A549 (cell line): ENCODE data around the gene KRT14. TPM values are rescaled to one million over a fixed set of nuclear protein-coding genes. Genes with fewer than 3 reads are reported as not detected.
"Not testable (repeated sequence)": the region's sequence is repeated elsewhere in the genome, so short reads cannot be mapped to it uniquely, and the experiment has no call there.

Experiments
- ATAC-seq, 2 experiments: fragments of 200-7000 bp in 1 of 2; fragments of >200 bp in 1 of 2; cut with Nextera tagmentation in 1 of 2; cut with Tn5 transposase in 1 of 2; 3 replicates each; pipeline versions ENCODE4 v1.8.0 to v1.9.1; 2018 to 2020; ENCODE audit warnings: mild to moderate bottlenecking in 1 of 2, moderate library complexity in 1 of 2
- CTCF ChIA-PET: fragments of 300-600 bp; sonication (Branson Sonifier 250); formaldehyde crosslinking; extraction: SDS; loops from one replicate; lab custom pipeline; 2021; ENCODE audit warnings: antibody characterized with exemption, inconsistent platforms; lab: Yijun Ruan, JAX
- POLR2A ChIA-PET: fragments of 350-600 bp; formaldehyde crosslinking; extraction: SDS; loops from one replicate; lab custom pipeline; 2021; ENCODE audit warnings: antibody characterized with exemption, inconsistent platforms; lab: Yijun Ruan, JAX
- DNase-seq, 2 experiments: peaks; one replicate each; pipeline versions ENCODE4 v3.0.0 to v3.0.0-alpha.2; 2011 to 2016; ENCODE audit warnings: low read depth in 1 of 2, low spot score in 1 of 2
- FAIRE-seq: peaks from 2 replicates; lab custom pipeline; 2011; peaks lifted over from hg19 to GRCh38; lab: Jason Lieb, UNC
- H3K27ac ChIP-seq, 2 experiments: fragments of >200 bp; sonication (Bioruptor Twin); formaldehyde crosslinking; 3 replicates each; pipeline ENCODE4 v1.5.1; 2016 to 2017
- H3K4me1 ChIP-seq: fragments of >200 bp; sonication (Bioruptor Twin); formaldehyde crosslinking; 3 replicates; pipeline ENCODE4 v1.6.1; 2016
- H3K4me2 ChIP-seq: fragments of >200 bp; sonication (Bioruptor Twin); formaldehyde crosslinking; 3 replicates; pipeline ENCODE4 v1.6.1; 2016
- H3K4me3 ChIP-seq: fragments of >200 bp; sonication (Bioruptor Twin); formaldehyde crosslinking; 3 replicates; pipeline ENCODE4 v1.5.1; 2016
- H3K9me3 ChIP-seq: fragments of >200 bp; sonication (Bioruptor Twin); formaldehyde crosslinking; 3 replicates; pipeline ENCODE4 v1.6.1; 2016
- CTCF ChIP-seq: fragments of >200 bp; sonication (Bioruptor Twin); formaldehyde crosslinking; IDR thresholded peaks from 3 replicates; pipeline ENCODE4 v1.5.1; 2016
- ELK1 ChIP-seq: fragments of 150-350 bp; IDR thresholded peaks from 2 replicates; pipeline ENCODE4 v1.6.1; 2014; ENCODE audit warnings: low read depth, mild to moderate bottlenecking, low read length
- EP300 ChIP-seq, 2 experiments: fragments of >200 bp; sonication (Bioruptor Twin); formaldehyde crosslinking; IDR thresholded peaks; 2 replicates in 1 of 2; 3 replicates in 1 of 2; pipeline ENCODE4 v1.6.1; 2016 to 2017
- GATA3 ChIP-seq: IDR thresholded peaks from 2 replicates; pipeline ENCODE4 v1.6.1; 2012; ENCODE audit warnings: borderline replicate concordance
- HMGXB4 ChIP-seq: fragments of 250-450 bp; sonication (Bioruptor Pico); IDR thresholded peaks from 2 replicates; pipeline ENCODE4 v1.5.0; 2021; ENCODE audit warnings: mild to moderate bottlenecking, moderate library complexity, borderline replicate concordance
- HOXB5 ChIP-seq: fragments of 250-450 bp; sonication (Bioruptor Pico); IDR thresholded peaks from 2 replicates; pipeline ENCODE4 v1.5.0; 2020; ENCODE audit warnings: mild to moderate bottlenecking, moderate library complexity
- JUNB ChIP-seq: fragments of >200 bp; sonication (Bioruptor Twin); formaldehyde crosslinking; IDR thresholded peaks from 2 replicates; pipeline ENCODE4 v1.6.1; 2016
- KDM5A ChIP-seq: fragments of 200-600 bp; sonication (generic); IDR thresholded peaks from 2 replicates; pipeline ENCODE4 v1.6.1; 2016; ENCODE audit warnings: antibody characterized with exemption, mild to moderate bottlenecking
- MAX ChIP-seq: IDR thresholded peaks from 2 replicates; pipeline ENCODE4 v1.6.1; 2012
- MYC ChIP-seq: IDR thresholded peaks from 2 replicates; pipeline ENCODE4 v1.6.1; 2012; ENCODE audit warnings: mild to moderate bottlenecking, inconsistent platforms, low read length, improper control_type of control experiment, borderline replicate concordance
- NFE2L2 ChIP-seq: fragments of 150-350 bp; conservative IDR thresholded peaks from 2 replicates; pipeline ENCODE4 v1.6.1; 2014; ENCODE audit warnings: low read length
- NR3C1 ChIP-seq: fragments of >200 bp; sonication (Bioruptor Twin); formaldehyde crosslinking; IDR thresholded peaks from 3 replicates; pipeline ENCODE4 v1.6.1; 2017
- PHF8 ChIP-seq: fragments of 200-600 bp; sonication (generic); IDR thresholded peaks from 2 replicates; pipeline ENCODE4 v1.6.1; 2016; ENCODE audit warnings: low read depth, mild to moderate bottlenecking, antibody characterized with exemption, moderate library complexity, borderline replicate concordance
- WGBS: methylation state at CpG from one replicate; pipeline ENCODE4 v1.1.6; 2017; ENCODE audit errors: missing lambda C conversion rate; 5-methylcytosine and 5-hydroxymethylcytosine counted together
- polyA plus RNA-seq, 4 experiments: library from polyadenylated mRNA; depleted of rRNA in 3 of 4; stranded (reverse); fragments of >200 nt; fragmentation: RNase III in 1 of 4; extraction: RNeasy Plus Mini Kit Qiagen cat#74134 plus additional on column Dnase treatment in 1 of 4; gene quantifications; 2 replicates in 3 of 4; 3 replicates in 1 of 4; pipeline ENCODE4 v1.2.3, GENCODE V29; 2011 to 2017

Gene KRT14
- polyA plus RNA-seq, 2 of the 4 experiments (the other 2 are of a cell fraction): 0.04 to 0.10 TPM

GRCh38 chr17:41588126-41588810, 1.6 kb upstream of the KRT14 start:
- WGBS: 34% methylated on average over 4 of the region's 8 CpGs
- ChIA-PET CTCF (interaction anchor here (0.7 to 1.5 kb wide), 7 partner anchors 9 to 785 kb away, joined by 3 to 6 read pairs (median 3); no protein-coding TSS in a partner anchor), POLR2A (no interaction called here)
- H3K4me3 ChIP-seq: no peak overlapping the region
- FAIRE-seq (no peak), ATAC-seq (no peak), DNase-seq (no peak)
- TF ChIP-seq NR3C1: no peak
- no peak for TF ChIP-seq MAX
- no peak overlapping the region for H3K27ac ChIP-seq
- no peak overlapping the region for H3K4me2 ChIP-seq
- no peaks in the 10 kb centered on the region for H3K9me3 ChIP-seq
- H3K4me1 ChIP-seq: no peaks in the 10 kb centered on the region

- ATAC-seq (peak in 1 of 2 experiments; percentile 18; a peak in 1 of 6 replicates), FAIRE-seq (no peak), DNase-seq (no peak)
- no peak overlapping the region for H3K27ac ChIP-seq
- ChIA-PET POLR2A (no interaction called here), CTCF (interaction anchor here (7.2 to 7.4 kb wide), 2 partner anchors 36 to 63 kb away, joined by 49 to 54 read pairs; no protein-coding TSS in a partner anchor)
- H3K4me2 ChIP-seq: no peak overlapping the region
- H3K4me3 ChIP-seq: no peak overlapping the region
- no peaks in the 10 kb centered on the region for H3K9me3 ChIP-seq
- H3K4me1 ChIP-seq: no peaks in the 10 kb centered on the region
- TF ChIP-seq EP300 (IDR thresholded peaks at IDR 0.05): no peak
- TF ChIP-seq HMGXB4 (CRISPR knock-in tag): no peak
- TF ChIP-seq MYC: no peak
- no peak for TF ChIP-seq JUNB
- no peak for TF ChIP-seq KDM5A
- TF ChIP-seq CTCF: no peak
- no peak for TF ChIP-seq HOXB5 (CRISPR knock-in tag)
- no peak for TF ChIP-seq NFE2L2
- no peak for TF ChIP-seq PHF8
- TF ChIP-seq ELK1: no peak
- no peak for TF ChIP-seq GATA3
- WGBS: 53% methylated on average over 3 of the region's 5 CpGs
Measured at GRCh38 chr17:41585301-41586056, 1.2 kb downstream of the KRT14 start.

- H3K4me1 ChIP-seq, POLR2A ChIA-PET, ATAC-seq, H3K4me3 ChIP-seq, H3K27ac ChIP-seq, FAIRE-seq, H3K9me3 ChIP-seq, H3K4me2 ChIP-seq, DNase-seq: not testable (repeated sequence)
- 73% methylated on average over 8 of the region's 8 CpGs for WGBS
- CTCF ChIA-PET: interaction anchor here (0.6 to 7.4 kb wide), 4 partner anchors 35 to 644 kb away, joined by 3 to 54 read pairs (median 26); no protein-coding TSS in a partner anchor
Measured at GRCh38 chr17:41584331-41584927, 2.3 kb downstream of the KRT14 start.
